AG10803 (cell line): Measurements from ENCODE around the gene PSPC1.
"Not testable (repeated sequence)": the region's sequence is repeated elsewhere in the genome, so short reads cannot be mapped to it uniquely, and the experiment has no call there.

ENCODE experiments used
- DNase-seq: peaks from one replicate; pipeline ENCODE4 v3.0.0; 2010; ENCODE audit warnings: low read depth
- H3K4me3 ChIP-seq: 2 replicates; pipeline ENCODE4 v1.5.1; 2011; ENCODE audit warnings: mild to moderate bottlenecking, low read length, control low read depth
- CTCF ChIP-seq: conservative IDR thresholded peaks from 2 replicates; pipeline ENCODE4 v1.5.1; 2011; ENCODE audit warnings: mild to moderate bottlenecking, low read length, control low read depth, inconsistent platforms

PSPC1 gene

GRCh38 chr13:19695829-19696228 is 86.9 kb downstream of the PSPC1 start:
- TF ChIP-seq CTCF = no peak
- no peak for DNase-seq
- no peak overlapping the region for H3K4me3 ChIP-seq

GRCh38 chr13:19695428-19695827 is 87.3 kb downstream of the PSPC1 start:
- no peak for TF ChIP-seq CTCF
- no peak overlapping the region for H3K4me3 ChIP-seq

GRCh38 chr13:19691447-19691846 is 91.3 kb downstream of the PSPC1 start:
- not testable (repeated sequence) for H3K4me3 ChIP-seq, DNase-seq

More at GRCh38 chr13:19695428-19695827, 87.3 kb downstream of the PSPC1 start:
- DNase-seq = no peak

GRCh38 chr13:19685437-19685836 is 97.3 kb downstream of the PSPC1 start:
- TF ChIP-seq CTCF = no peak
- no peak overlapping the region for H3K4me3 ChIP-seq
- DNase-seq = no peak

GRCh38 chr13:19685034-19685433 is 97.7 kb downstream of the PSPC1 start:
- DNase-seq = no peak
- H3K4me3 ChIP-seq = no peak overlapping the region
- no peak for TF ChIP-seq CTCF

GRCh38 chr13:19681517-19681916 is 101.2 kb downstream of the PSPC1 start:
- H3K4me3 ChIP-seq = no peak overlapping the region
- TF ChIP-seq CTCF = no peak
- no peak for DNase-seq

- no peak for TF ChIP-seq CTCF
- no peak overlapping the region for H3K4me3 ChIP-seq
- DNase-seq = no peak
These were observed 102.0 kb downstream of the PSPC1 start for GRCh38 chr13:19680751-19681150.

- no peak for DNase-seq
- TF ChIP-seq CTCF = no peak
- no peak overlapping the region for H3K4me3 ChIP-seq
These were observed 106.6 kb downstream of the PSPC1 start for GRCh38 chr13:19676168-19676567.
